Breast epithelium (tissue), 4 donors: ENCODE results near the gene PHRF1. TPM values are rescaled to one million over a fixed set of nuclear protein-coding genes. Genes with fewer than 3 reads are reported as not detected.
A peak's percentile ranks its signal among the peaks of the same experiment; 100 is the strongest.

ENCODE experiments used
- DNase-seq, 2 donors: peaks; one replicate each; pipeline ENCODE4 v3.0.0-alpha.2; 2019; ENCODE audit warnings: low spot score in 2 of 2
- H3K27ac ChIP-seq, 2 donors: fragments of 200-600 bp; sonication (generic) in 1 of 2; one replicate each; pipeline ENCODE4 v1.5.1; 2016 to 2019; ENCODE audit warnings: mild to moderate bottlenecking in 1 of 2
- H3K27me3 ChIP-seq, 2 donors: fragments of 200-600 bp; sonication (generic) in 1 of 2; one replicate each; pipeline versions ENCODE4 v1.5.1 to v1.6.0; 2017 to 2019; ENCODE audit warnings: control low read depth in 1 of 2, mild to moderate bottlenecking in 1 of 2
- H3K36me3 ChIP-seq: fragments of 200-600 bp; one replicate; pipeline ENCODE4 v1.5.1; 2019
- H3K4me1 ChIP-seq, 2 donors: fragments of 200-600 bp; sonication (generic); one replicate each; pipeline ENCODE4 v1.5.1; 2016 to 2019; ENCODE audit warnings: control low read depth in 1 of 2
- H3K4me3 ChIP-seq, 3 donors: fragments of 200-600 bp; sonication (generic); 1 replicate in 2 of 3; 2 replicates in 1 of 3; pipeline ENCODE4 v1.5.1; 2016 to 2019; ENCODE audit warnings: mild to moderate bottlenecking in 3 of 3, moderate library complexity in 2 of 3
- H3K9me3 ChIP-seq, 2 donors: fragments of 200-600 bp; sonication (generic) in 1 of 2; one replicate each; pipeline ENCODE4 v1.5.1; 2016 to 2019; ENCODE audit warnings: control low read depth in 1 of 2
- POLR2A ChIP-seq: fragments of 450-650 bp; IDR thresholded peaks from one replicate; pipeline ENCODE4 v1.6.1; 2016; ENCODE audit warnings: antibody characterized with exemption, mild to moderate bottlenecking, moderate library complexity
- POLR2AphosphoS5 ChIP-seq, 3 donors: sonication (generic); formaldehyde crosslinking; IDR thresholded peaks; one replicate each; pipeline ENCODE4 v1.6.1; 2017; ENCODE audit warnings: antibody characterized with exemption in 3 of 3
- intact Hi-C: fragments of 100-400 bp; cut with DNase I; formaldehyde crosslinking; loops from one replicate; pipeline ENCODE4 v1.15.1; 2023; ENCODE audit warnings: low total_unique reads
- total RNA-seq, 3 donors: library from RNA; depleted of rRNA; stranded (reverse); fragments of >200 nt; gene quantifications; one replicate each; pipeline ENCODE4 v1.1.0, GENCODE V29; 2016
- TF ChIP-seq, protein P1 (sequence below), 3 donors: fragments of 450-650 bp; IDR thresholded peaks; one replicate each; pipeline ENCODE4 v1.5.1; 2016 to 2017; ENCODE audit warnings: antibody characterized with exemption in 3 of 3, mild to moderate bottlenecking in 3 of 3, moderate library complexity in 3 of 3

The PHRF1 gene
- total RNA-seq, 3 donors from 2014 or later: 18.6 to 22.1 (median 21.3) TPM

DNA sequence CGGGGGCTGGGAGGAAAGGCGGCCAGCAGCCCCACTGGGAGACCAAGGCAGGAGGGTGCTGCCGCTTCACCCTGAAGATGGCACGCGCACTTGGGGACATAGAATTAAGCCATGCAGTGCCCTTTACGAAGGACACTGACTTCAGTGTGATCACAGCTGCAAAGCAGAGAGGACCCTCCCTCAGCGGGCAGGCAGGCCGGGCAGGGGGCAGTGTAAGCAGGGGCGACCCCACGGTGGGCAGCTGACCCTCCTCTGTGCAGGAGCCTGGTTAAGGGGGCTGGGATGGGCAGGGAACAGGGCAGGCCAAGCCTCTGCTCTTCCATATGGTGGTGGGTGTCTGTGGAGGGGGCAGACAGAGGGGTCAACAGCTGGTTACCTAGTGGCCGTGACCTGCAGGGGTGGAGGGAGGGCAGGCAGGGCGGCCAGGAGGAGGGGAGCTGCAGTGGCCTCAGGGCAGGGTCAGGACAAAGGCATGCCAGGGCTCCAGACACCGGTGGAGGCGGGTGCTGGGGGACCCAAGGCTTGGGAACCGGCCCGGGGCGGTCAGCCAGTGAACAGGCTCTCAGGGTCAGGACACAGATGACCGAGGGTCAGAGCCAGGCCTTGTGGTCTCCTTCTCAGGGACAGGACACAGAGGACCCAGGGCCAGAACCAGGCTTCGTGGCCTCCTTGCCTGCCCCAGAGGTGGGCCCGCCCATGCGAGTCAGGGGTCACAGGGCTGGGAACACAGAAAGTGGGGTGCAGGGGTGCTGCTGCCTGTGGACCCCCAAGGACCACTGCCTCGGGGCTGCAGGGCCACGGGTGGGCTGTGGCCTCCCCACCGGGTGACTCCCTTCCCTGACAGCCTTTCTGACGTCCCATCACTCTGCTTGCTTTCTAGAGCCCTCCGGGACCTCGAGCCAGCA, 22.9 kb upstream of the PHRF1 start:
- peaks cover 3 to 6% of the 10 kb centered on the region in 2 donors for H3K27me3 ChIP-seq
- H3K36me3 ChIP-seq: no peaks in the 10 kb centered on the region

DNA sequence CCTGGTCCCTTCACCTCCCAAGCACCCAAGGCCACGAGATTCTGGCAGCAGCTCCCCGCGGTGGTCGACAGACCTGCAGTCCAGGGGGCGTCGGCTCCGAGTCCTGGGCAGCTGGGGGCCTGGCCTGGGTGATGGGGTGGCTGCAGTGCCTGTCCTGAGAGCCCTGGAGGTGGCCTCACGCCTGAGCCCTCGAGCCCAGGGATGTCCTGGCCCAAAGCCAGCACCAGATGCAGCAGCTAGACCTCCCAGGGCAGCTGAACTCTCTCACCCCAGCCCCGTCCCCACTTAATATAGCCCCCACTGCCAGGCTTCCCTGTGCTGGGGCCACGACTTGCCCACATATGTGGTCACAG, 22.3 kb upstream of the PHRF1 start:
- H3K36me3 ChIP-seq: no peaks in the 10 kb centered on the region
- DNase-seq: no peak
- intact Hi-C loops: no loop called here
- peak overlapping the region in 1 of 3 donors; percentile 77 for H3K4me3 ChIP-seq
- H3K9me3 ChIP-seq: no peaks in the 10 kb centered on the region
- TF ChIP-seq, protein P1, sequence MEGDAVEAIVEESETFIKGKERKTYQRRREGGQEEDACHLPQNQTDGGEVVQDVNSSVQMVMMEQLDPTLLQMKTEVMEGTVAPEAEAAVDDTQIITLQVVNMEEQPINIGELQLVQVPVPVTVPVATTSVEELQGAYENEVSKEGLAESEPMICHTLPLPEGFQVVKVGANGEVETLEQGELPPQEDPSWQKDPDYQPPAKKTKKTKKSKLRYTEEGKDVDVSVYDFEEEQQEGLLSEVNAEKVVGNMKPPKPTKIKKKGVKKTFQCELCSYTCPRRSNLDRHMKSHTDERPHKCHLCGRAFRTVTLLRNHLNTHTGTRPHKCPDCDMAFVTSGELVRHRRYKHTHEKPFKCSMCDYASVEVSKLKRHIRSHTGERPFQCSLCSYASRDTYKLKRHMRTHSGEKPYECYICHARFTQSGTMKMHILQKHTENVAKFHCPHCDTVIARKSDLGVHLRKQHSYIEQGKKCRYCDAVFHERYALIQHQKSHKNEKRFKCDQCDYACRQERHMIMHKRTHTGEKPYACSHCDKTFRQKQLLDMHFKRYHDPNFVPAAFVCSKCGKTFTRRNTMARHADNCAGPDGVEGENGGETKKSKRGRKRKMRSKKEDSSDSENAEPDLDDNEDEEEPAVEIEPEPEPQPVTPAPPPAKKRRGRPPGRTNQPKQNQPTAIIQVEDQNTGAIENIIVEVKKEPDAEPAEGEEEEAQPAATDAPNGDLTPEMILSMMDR (IDR thresholded peaks at IDR 0.05): no peak
- H3K4me1 ChIP-seq: peaks cover 0 to 5% of the 10 kb centered on the region in 2 donors
- peaks cover 3 to 6% of the 10 kb centered on the region in 2 donors for H3K27me3 ChIP-seq
- H3K27ac ChIP-seq: no peak overlapping the region

More for the DNA sequence above, 22.9 kb upstream of the PHRF1 start:
- no peaks in the 10 kb centered on the region for H3K9me3 ChIP-seq
- H3K4me1 ChIP-seq: peaks cover 0 to 5% of the 10 kb centered on the region in 2 donors
- no peak overlapping the region for H3K4me3 ChIP-seq
- H3K27ac ChIP-seq: no peak overlapping the region
- intact Hi-C loops: no loop called here
- TF ChIP-seq POLR2A (no peak), POLR2AphosphoS5 (IDR thresholded peaks at IDR 0.05) (no peak)
- TF ChIP-seq, protein P1 (IDR thresholded peaks at IDR 0.05): no peak
- no peak for DNase-seq

DNA sequence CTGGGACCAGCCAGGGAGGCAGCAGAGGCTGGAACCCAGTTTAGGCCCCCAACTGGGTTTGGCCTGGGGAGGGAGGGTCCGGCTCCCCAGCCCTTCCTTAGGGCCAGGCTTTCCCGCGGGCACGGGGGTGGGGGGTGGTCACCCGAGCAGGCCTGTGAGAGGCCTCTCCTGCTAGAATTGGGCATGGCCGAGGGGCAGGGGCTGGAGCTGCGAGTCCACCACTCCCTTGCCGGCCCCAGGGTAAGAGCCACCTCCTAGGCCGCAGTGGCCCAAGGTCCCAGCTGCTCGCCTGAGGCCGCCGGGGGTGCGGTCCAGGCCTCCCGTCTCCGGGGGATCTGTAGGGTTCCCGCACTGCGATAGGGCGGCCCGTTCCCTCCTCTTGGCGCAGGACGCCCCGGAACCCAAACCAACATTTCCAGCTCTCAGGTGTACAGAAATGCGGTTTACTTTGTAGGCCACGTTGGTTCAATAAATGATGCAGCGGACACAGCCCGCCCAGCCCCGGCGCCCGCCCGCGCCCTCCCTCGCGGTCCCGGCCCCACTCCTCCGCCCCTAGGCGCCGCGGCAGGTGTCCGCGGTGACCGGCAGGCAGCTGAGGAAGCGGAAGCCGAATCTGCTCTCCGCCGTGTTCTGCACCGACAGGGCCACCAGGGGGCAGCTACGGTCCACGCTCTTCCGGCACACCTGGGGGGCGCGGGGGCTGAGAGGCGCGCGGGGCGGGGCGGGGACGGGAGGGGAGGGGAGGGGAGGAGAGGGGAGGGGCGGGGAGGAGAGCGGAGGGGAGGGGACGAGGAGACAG, 21.6 kb upstream of the PHRF1 start:
- peaks cover 0 to 5% of the 10 kb centered on the region in 2 donors for H3K4me1 ChIP-seq
- H3K27me3 ChIP-seq: peaks cover 3 to 6% of the 10 kb centered on the region in 2 donors
- no peaks in the 10 kb centered on the region for H3K9me3 ChIP-seq
- DNase-seq: no peak
- TF ChIP-seq POLR2AphosphoS5 (IDR thresholded peaks at IDR 0.05): no peak
- TF ChIP-seq, protein P1 (IDR thresholded peaks at IDR 0.05): peak in 2 of 3 donors; percentile 13 to 36
- H3K4me3 ChIP-seq: peak overlapping the region in 2 of 3 donors; percentile 53 to 77
- H3K27ac ChIP-seq: peak overlapping the region in 1 of 2 donors; percentile 38
- H3K36me3 ChIP-seq: no peaks in the 10 kb centered on the region
- intact Hi-C loops: no loop called here

DNA sequence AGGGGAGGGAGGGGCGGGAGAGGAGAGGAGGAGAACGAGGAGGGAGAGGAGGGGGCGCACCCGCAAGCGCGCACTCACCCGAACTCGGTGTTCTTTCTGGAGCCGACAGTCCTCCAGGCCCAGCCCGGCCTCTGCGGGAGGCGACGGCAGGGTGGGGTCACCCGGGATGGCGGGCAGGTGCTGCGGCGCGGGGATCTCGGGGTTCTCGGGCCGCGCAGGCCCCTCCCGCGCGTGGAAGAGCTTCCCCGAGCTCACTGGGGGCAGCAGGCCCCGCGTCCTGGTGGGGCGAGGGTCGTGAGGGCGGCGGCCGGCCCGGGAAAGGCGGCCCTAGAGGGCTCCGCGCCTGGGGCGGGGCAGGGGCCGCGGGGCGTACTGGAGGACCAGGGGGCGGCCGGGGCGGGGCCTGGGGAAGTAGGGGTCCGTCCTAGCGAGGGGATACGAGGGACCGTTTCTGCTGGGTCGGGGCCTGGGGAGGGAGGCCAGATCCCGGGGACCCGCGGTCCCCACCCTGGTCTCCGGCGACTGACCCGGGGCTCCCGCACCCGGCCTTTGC, 21.0 kb upstream of the PHRF1 start:
- TF ChIP-seq POLR2A: no peak
- TF ChIP-seq POLR2AphosphoS5 (IDR thresholded peaks at IDR 0.05): no peak
- TF ChIP-seq, protein P1 (IDR thresholded peaks at IDR 0.05): no peak
- no peak for DNase-seq
- no peaks in the 10 kb centered on the region for H3K36me3 ChIP-seq
- peaks cover 3 to 6% of the 10 kb centered on the region in 2 donors for H3K27me3 ChIP-seq
- H3K4me1 ChIP-seq: peaks cover 0 to 5% of the 10 kb centered on the region in 2 donors
- H3K4me3 ChIP-seq: peak overlapping the region in 2 of 3 donors; percentile 53 to 77
- no peak overlapping the region for H3K27ac ChIP-seq
- intact Hi-C loops: no loop called here
- no peaks in the 10 kb centered on the region for H3K9me3 ChIP-seq
